ENCODE measurements around the gene LYSMD2. TPM values are rescaled to one million over a fixed set of nuclear protein-coding genes. Genes with fewer than 3 reads are reported as not detected.

LYSMD2 gene
- total and polyA plus RNA-seq, 2 experiments from 2014 or later: 5.4 to 5.9 TPM

DNA sequence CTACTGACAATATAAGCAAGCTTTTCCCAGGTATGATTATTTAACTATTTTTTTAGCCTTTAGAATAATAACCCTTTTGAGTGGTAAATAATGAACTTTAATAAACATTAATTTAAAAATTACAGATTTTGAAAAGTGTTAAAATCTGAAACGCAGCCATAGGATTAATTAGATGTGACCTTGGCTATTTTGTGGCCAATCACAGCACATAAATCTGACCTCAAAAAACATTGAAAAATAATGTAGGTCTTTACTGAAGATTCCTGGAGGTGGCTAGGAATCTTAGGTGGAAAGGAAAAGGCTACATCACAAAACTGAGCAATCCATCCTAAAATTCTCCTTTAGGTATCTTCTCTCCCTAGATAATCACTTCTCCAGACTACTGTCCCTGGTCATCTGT, 38.1 kb downstream of the LYSMD2 start:
- ATAC-seq (no peak), DNase-seq (ENCODE audit: low spot score) (no peak)
- Histone ChIP-seq H3K4me1 (ENCODE audit: insufficient read depth) (no peaks in the 10 kb centered on the region), H3K9me2 (ENCODE audit: insufficient read depth) (no peaks in the 10 kb centered on the region), H3K36me3 (ENCODE audit: insufficient read depth) (peaks cover 11% of the 10 kb centered on the region), H3K27ac (ENCODE audit: low read depth) (no peak overlapping the region), H3K4me3 (no peak overlapping the region), H3K27me3 (ENCODE audit: insufficient read depth) (no peaks in the 10 kb centered on the region), H3F3A (replicated peaks; ENCODE audit: low read depth) (no peaks in the 10 kb centered on the region), H3K79me2 (replicated peaks; ENCODE audit: insufficient read depth) (no peaks in the 10 kb centered on the region), H3K4me2 (no peak overlapping the region), H4K20me1 (replicated peaks; ENCODE audit: insufficient read depth) (no peaks in the 10 kb centered on the region), H2AFZ (no peak overlapping the region)
- no peaks in the 10 kb centered on the region for H3K4me1 Mint-ChIP-seq
- no peaks in the 10 kb centered on the region for H3K9me3 Mint-ChIP-seq
- no peak overlapping the region for H3K27ac Mint-ChIP-seq
- peaks cover 33% of the 10 kb centered on the region for H3K36me3 Mint-ChIP-seq (ENCODE audit: low read depth)
- TF ChIP-seq EZH2 (IDR thresholded peaks at IDR 0.05; ENCODE audit: low read depth, unreplicated experiment): no peak
- TF ChIP-seq ZNF331 (CRISPR knock-in tag; IDR thresholded peaks at IDR 0.05; ENCODE audit: low read depth): no peak
- no peak for TF ChIP-seq ETS1 (IDR thresholded peaks at IDR 0.05)
- no peak for TF ChIP-seq CREB1 (CRISPR knock-in tag; IDR thresholded peaks at IDR 0.05; ENCODE audit: low read depth)
- no peak for TF ChIP-seq EZH2phosphoT487 (IDR thresholded peaks at IDR 0.05; ENCODE audit: unreplicated experiment)
- TF ChIP-seq STAT1 (IDR thresholded peaks at IDR 0.05; ENCODE audit: unreplicated experiment): no peak
- TF ChIP-seq, protein P1, sequence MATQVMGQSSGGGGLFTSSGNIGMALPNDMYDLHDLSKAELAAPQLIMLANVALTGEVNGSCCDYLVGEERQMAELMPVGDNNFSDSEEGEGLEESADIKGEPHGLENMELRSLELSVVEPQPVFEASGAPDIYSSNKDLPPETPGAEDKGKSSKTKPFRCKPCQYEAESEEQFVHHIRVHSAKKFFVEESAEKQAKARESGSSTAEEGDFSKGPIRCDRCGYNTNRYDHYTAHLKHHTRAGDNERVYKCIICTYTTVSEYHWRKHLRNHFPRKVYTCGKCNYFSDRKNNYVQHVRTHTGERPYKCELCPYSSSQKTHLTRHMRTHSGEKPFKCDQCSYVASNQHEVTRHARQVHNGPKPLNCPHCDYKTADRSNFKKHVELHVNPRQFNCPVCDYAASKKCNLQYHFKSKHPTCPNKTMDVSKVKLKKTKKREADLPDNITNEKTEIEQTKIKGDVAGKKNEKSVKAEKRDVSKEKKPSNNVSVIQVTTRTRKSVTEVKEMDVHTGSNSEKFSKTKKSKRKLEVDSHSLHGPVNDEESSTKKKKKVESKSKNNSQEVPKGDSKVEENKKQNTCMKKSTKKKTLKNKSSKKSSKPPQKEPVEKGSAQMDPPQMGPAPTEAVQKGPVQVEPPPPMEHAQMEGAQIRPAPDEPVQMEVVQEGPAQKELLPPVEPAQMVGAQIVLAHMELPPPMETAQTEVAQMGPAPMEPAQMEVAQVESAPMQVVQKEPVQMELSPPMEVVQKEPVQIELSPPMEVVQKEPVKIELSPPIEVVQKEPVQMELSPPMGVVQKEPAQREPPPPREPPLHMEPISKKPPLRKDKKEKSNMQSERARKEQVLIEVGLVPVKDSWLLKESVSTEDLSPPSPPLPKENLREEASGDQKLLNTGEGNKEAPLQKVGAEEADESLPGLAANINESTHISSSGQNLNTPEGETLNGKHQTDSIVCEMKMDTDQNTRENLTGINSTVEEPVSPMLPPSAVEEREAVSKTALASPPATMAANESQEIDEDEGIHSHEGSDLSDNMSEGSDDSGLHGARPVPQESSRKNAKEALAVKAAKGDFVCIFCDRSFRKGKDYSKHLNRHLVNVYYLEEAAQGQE (IDR thresholded peaks at IDR 0.05; ENCODE audit: unreplicated experiment): no peak
- no peak for TF ChIP-seq ZNF114 (CRISPR knock-in tag; IDR thresholded peaks at IDR 0.05)
- TF ChIP-seq, protein P2, sequence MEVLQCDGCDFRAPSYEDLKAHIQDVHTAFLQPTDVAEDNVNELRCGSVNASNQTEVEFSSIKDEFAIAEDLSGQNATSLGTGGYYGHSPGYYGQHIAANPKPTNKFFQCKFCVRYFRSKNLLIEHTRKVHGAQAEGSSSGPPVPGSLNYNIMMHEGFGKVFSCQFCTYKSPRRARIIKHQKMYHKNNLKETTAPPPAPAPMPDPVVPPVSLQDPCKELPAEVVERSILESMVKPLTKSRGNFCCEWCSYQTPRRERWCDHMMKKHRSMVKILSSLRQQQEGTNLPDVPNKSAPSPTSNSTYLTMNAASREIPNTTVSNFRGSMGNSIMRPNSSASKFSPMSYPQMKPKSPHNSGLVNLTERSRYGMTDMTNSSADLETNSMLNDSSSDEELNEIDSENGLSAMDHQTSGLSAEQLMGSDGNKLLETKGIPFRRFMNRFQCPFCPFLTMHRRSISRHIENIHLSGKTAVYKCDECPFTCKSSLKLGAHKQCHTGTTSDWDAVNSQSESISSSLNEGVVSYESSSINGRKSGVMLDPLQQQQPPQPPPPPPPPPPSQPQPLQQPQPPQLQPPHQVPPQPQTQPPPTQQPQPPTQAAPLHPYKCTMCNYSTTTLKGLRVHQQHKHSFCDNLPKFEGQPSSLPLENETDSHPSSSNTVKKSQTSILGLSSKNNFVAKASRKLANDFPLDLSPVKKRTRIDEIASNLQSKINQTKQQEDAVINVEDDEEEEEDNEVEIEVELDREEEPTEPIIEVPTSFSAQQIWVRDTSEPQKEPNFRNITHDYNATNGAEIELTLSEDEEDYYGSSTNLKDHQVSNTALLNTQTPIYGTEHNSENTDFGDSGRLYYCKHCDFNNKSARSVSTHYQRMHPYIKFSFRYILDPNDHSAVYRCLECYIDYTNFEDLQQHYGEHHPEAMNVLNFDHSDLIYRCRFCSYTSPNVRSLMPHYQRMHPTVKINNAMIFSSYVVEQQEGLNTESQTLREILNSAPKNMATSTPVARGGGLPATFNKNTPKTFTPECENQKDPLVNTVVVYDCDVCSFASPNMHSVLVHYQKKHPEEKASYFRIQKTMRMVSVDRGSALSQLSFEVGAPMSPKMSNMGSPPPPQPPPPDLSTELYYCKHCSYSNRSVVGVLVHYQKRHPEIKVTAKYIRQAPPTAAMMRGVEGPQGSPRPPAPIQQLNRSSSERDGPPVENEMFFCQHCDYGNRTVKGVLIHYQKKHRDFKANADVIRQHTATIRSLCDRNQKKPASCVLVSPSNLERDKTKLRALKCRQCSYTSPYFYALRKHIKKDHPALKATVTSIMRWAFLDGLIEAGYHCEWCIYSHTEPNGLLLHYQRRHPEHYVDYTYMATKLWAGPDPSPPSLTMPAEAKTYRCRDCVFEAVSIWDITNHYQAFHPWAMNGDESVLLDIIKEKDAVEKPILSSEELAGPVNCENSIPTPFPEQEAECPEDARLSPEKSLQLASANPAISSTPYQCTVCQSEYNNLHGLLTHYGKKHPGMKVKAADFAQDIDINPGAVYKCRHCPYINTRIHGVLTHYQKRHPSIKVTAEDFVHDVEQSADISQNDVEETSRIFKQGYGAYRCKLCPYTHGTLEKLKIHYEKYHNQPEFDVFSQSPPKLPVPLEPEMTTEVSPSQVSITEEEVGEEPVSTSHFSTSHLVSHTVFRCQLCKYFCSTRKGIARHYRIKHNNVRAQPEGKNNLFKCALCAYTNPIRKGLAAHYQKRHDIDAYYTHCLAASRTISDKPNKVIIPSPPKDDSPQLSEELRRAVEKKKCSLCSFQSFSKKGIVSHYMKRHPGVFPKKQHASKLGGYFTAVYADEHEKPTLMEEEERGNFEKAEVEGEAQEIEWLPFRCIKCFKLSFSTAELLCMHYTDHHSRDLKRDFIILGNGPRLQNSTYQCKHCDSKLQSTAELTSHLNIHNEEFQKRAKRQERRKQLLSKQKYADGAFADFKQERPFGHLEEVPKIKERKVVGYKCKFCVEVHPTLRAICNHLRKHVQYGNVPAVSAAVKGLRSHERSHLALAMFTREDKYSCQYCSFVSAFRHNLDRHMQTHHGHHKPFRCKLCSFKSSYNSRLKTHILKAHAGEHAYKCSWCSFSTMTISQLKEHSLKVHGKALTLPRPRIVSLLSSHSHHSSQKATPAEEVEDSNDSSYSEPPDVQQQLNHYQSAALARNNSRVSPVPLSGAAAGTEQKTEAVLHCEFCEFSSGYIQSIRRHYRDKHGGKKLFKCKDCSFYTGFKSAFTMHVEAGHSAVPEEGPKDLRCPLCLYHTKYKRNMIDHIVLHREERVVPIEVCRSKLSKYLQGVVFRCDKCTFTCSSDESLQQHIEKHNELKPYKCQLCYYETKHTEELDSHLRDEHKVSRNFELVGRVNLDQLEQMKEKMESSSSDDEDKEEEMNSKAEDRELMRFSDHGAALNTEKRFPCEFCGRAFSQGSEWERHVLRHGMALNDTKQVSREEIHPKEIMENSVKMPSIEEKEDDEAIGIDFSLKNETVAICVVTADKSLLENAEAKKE (CRISPR knock-in tag; IDR thresholded peaks at IDR 0.05): no peak
- TF ChIP-seq POLR2AphosphoS5 (IDR thresholded peaks at IDR 0.05; ENCODE audit: low read depth): no peak
- no peak for TF ChIP-seq JUNB (IDR thresholded peaks at IDR 0.05; ENCODE audit: unreplicated experiment)
- TF ChIP-seq NANOG (IDR thresholded peaks at IDR 0.05; ENCODE audit: borderline replicate concordance): no peak
- no peak for TF ChIP-seq CTCF (conservative IDR thresholded peaks at IDR 0.05; ENCODE audit: low read depth in 2 of 2)
- H3K4me3 Mint-ChIP-seq: no peak overlapping the region
- no peaks in the 10 kb centered on the region for H3K27me3 Mint-ChIP-seq (ENCODE audit: insufficient read depth, low read depth, poor library complexity)
